HepG2 (cell line): ENCODE measurements around the gene ZFPM1. TPM values are rescaled to one million over a fixed set of nuclear protein-coding genes. Genes with fewer than 3 reads are reported as not detected.
A peak's percentile ranks its signal among the peaks of the same experiment; 100 is the strongest.

Experiments used
- EED ChIP-seq: sonication (generic); formaldehyde crosslinking; IDR thresholded peaks from 2 replicates; pipeline ENCODE4 v1.5.0; 2020; ENCODE audit warnings: mild to moderate bottlenecking, missing genetic modification reagents
- GABPA ChIP-seq, 2 experiments: IDR thresholded peaks; 2 replicates each; pipeline ENCODE4 v1.6.1; 2011 to 2016; ENCODE audit warnings: low read depth in 2 of 2, low read length in 1 of 2, missing biosample characterization in 1 of 2, missing genetic modification characterization in 1 of 2
- HDAC2 ChIP-seq: sonication (generic); formaldehyde crosslinking; IDR thresholded peaks from 2 replicates; pipeline ENCODE4 v1.4.0; 2020; ENCODE audit warnings: missing genetic modification reagents
- HNRNPK ChIP-seq: fragments of 200-400 bp; formaldehyde crosslinking; IDR thresholded peaks from 2 replicates; pipeline ENCODE4 v1.6.1; 2018; ENCODE audit warnings: low read length, low read depth, moderate library complexity, mild to moderate bottlenecking; ENCODE audit not compliant: poor library complexity, severe bottlenecking
- HNRNPLL ChIP-seq: fragments of 200-400 bp; formaldehyde crosslinking; IDR thresholded peaks from 2 replicates; pipeline ENCODE4 v1.6.1; 2017; ENCODE audit warnings: mild to moderate bottlenecking, low read depth, low read length; ENCODE audit not compliant: poor library complexity, severe bottlenecking
- ISX ChIP-seq: sonication (generic); formaldehyde crosslinking; conservative IDR thresholded peaks from 2 replicates; pipeline ENCODE4 v1.5.0; 2020; ENCODE audit warnings: missing genetic modification reagents
- LCORL ChIP-seq, 2 experiments: fragments of 450-650 bp in 1 of 2; sonication (generic) in 1 of 2; formaldehyde crosslinking in 1 of 2; IDR thresholded peaks; 2 replicates each; pipeline versions ENCODE4 v1.5.0 to v1.6.1; 2017 to 2020; ENCODE audit warnings: antibody characterized with exemption in 1 of 2, missing genetic modification reagents in 1 of 2
- PAF1 ChIP-seq: IDR thresholded peaks from 2 replicates; pipeline ENCODE4 v1.6.1; 2016; ENCODE audit warnings: missing genetic modification reagents, missing compliant biosample characterization
- REL ChIP-seq: sonication (generic); formaldehyde crosslinking; conservative IDR thresholded peaks from 2 replicates; pipeline ENCODE4 v1.8.0; 2022; ENCODE audit warnings: mild to moderate bottlenecking, missing genetic modification reagents, moderate library complexity
- SATB2 ChIP-seq: sonication (generic); formaldehyde crosslinking; IDR thresholded peaks from 2 replicates; pipeline ENCODE4 v1.5.0; 2020; ENCODE audit warnings: missing genetic modification reagents
- SIX4 ChIP-seq: sonication (generic); formaldehyde crosslinking; IDR thresholded peaks from 2 replicates; pipeline ENCODE4 v1.4.0; 2020; ENCODE audit warnings: missing genetic modification reagents
- STAG1 ChIP-seq: sonication (generic); formaldehyde crosslinking; IDR thresholded peaks from 2 replicates; pipeline ENCODE4 v1.4.0; 2020; ENCODE audit warnings: missing genetic modification reagents
- TARDBP ChIP-seq: sonication (generic); formaldehyde crosslinking; IDR thresholded peaks from 2 replicates; pipeline ENCODE4 v1.8.0; 2022; ENCODE audit warnings: mild to moderate bottlenecking, missing genetic modification reagents
- ZMYM3 ChIP-seq: sonication (generic); formaldehyde crosslinking; IDR thresholded peaks from 2 replicates; pipeline ENCODE4 v1.5.1; 2020; ENCODE audit warnings: mild to moderate bottlenecking, missing genetic modification reagents
- ZNF282 ChIP-seq: fragments of 450-650 bp; IDR thresholded peaks from 2 replicates; pipeline ENCODE4 v1.6.1; 2018; ENCODE audit not compliant: partially characterized antibody
- ZNF296 ChIP-seq: sonication (generic); formaldehyde crosslinking; conservative IDR thresholded peaks from 2 replicates; pipeline ENCODE4 v1.5.0; 2020; ENCODE audit warnings: mild to moderate bottlenecking, missing genetic modification reagents
- ZNF598 ChIP-seq: sonication (generic); formaldehyde crosslinking; IDR thresholded peaks from 2 replicates; pipeline ENCODE4 v1.5.1; 2020; ENCODE audit warnings: mild to moderate bottlenecking, missing genetic modification reagents, borderline replicate concordance
- ZNF761 ChIP-seq: sonication (generic); formaldehyde crosslinking; conservative IDR thresholded peaks from 2 replicates; pipeline ENCODE4 v1.4.0; 2020; ENCODE audit warnings: mild to moderate bottlenecking, missing genetic modification reagents
- ZNF773 ChIP-seq: sonication (generic); formaldehyde crosslinking; IDR thresholded peaks from 2 replicates; pipeline ENCODE4 v1.4.0; 2020; ENCODE audit warnings: missing genetic modification reagents, borderline replicate concordance
- ZNF878 ChIP-seq: sonication (generic); formaldehyde crosslinking; IDR thresholded peaks from 2 replicates; pipeline ENCODE4 v1.8.1; 2023; ENCODE audit warnings: mild to moderate bottlenecking, missing genetic modification reagents, moderate library complexity
- polyA plus RNA-seq, 8 experiments: library from polyadenylated mRNA; depleted of rRNA in 3 of 8; stranded (reverse) in 7 of 8; unstranded in 1 of 8; fragments of >200 nt; fragmentation: Illumina TruSeq in 4 of 8; extraction: Trizol in 4 of 8; gene quantifications; 2 replicates each; pipeline versions ENCODE4 v1.2.1 to v1.2.3, GENCODE V29; 2011 to 2016; ENCODE audit warnings: low read depth in 4 of 8, missing spikeins in 1 of 8, mixed read lengths in 1 of 8; ENCODE audit not compliant: insufficient read depth in 1 of 8
- total RNA-seq, 5 experiments: library from RNA; depleted of rRNA; stranded (reverse); fragments of >200 nt; fragmentation: Illumina TruSeq; extraction: Trizol; gene quantifications; 2 replicates each; pipeline ENCODE4 v1.2.3, GENCODE V29; 2016; ENCODE audit warnings: low read depth in 1 of 5
- TF ChIP-seq, protein P1 (sequence below): sonication (generic); formaldehyde crosslinking; IDR thresholded peaks from 2 replicates; pipeline ENCODE4 v1.4.0; 2020; ENCODE audit warnings: mild to moderate bottlenecking, missing genetic modification reagents, borderline replicate concordance
- TF ChIP-seq, protein P2 (sequence below): sonication (generic); formaldehyde crosslinking; conservative IDR thresholded peaks from 2 replicates; pipeline ENCODE4 v1.4.0; 2020; ENCODE audit warnings: missing genetic modification reagents
- TF ChIP-seq, protein P3 (sequence below): sonication (generic); formaldehyde crosslinking; IDR thresholded peaks from 2 replicates; pipeline ENCODE4 v1.5.1; 2020; ENCODE audit warnings: mild to moderate bottlenecking, missing genetic modification reagents, borderline replicate concordance

The ZFPM1 gene
- total and polyA plus RNA-seq, 2 of the 13 experiments (the other 11 are each of a cell fraction or from before 2014, with no cell fraction given): 1.3 to 3.8 TPM

DNA sequence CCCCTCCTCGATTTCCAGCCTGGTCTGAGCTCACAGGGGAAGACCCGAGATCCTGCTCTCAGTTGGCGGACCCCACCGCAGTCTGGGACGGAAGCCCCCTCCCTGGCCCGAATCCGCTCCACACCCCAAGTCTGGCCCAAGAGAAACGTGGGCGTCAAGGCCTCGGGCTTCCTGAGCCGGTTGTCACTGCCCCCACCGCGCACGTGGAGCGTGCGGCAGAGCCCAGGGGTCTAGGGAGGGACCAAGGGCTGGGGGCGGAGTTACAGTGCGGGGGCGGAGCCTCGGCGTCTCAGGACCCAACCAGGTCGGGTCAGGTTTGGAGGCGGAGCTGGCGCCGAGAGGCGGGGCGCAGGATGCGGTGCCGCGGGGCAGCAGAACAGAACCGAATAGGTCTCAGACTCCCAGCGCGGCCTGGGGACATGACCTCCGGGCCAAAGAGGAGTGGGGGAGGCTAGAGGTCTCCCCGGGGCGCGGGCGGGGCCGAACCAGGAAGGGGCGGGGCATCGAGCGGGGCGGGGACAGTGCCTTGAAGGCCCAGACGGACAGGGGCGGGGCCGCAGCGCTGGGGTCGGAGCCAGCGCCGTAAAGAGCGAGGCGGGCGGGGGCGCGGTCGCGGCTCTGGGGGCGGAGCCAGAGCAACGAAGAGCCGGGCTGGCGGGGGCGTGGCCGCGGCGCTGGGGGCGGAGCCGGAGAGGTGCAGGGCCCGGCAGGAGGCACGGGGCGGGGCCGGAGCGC, 431 bp upstream of the ZFPM1 start (continued):
- TF ChIP-seq, protein P1, sequence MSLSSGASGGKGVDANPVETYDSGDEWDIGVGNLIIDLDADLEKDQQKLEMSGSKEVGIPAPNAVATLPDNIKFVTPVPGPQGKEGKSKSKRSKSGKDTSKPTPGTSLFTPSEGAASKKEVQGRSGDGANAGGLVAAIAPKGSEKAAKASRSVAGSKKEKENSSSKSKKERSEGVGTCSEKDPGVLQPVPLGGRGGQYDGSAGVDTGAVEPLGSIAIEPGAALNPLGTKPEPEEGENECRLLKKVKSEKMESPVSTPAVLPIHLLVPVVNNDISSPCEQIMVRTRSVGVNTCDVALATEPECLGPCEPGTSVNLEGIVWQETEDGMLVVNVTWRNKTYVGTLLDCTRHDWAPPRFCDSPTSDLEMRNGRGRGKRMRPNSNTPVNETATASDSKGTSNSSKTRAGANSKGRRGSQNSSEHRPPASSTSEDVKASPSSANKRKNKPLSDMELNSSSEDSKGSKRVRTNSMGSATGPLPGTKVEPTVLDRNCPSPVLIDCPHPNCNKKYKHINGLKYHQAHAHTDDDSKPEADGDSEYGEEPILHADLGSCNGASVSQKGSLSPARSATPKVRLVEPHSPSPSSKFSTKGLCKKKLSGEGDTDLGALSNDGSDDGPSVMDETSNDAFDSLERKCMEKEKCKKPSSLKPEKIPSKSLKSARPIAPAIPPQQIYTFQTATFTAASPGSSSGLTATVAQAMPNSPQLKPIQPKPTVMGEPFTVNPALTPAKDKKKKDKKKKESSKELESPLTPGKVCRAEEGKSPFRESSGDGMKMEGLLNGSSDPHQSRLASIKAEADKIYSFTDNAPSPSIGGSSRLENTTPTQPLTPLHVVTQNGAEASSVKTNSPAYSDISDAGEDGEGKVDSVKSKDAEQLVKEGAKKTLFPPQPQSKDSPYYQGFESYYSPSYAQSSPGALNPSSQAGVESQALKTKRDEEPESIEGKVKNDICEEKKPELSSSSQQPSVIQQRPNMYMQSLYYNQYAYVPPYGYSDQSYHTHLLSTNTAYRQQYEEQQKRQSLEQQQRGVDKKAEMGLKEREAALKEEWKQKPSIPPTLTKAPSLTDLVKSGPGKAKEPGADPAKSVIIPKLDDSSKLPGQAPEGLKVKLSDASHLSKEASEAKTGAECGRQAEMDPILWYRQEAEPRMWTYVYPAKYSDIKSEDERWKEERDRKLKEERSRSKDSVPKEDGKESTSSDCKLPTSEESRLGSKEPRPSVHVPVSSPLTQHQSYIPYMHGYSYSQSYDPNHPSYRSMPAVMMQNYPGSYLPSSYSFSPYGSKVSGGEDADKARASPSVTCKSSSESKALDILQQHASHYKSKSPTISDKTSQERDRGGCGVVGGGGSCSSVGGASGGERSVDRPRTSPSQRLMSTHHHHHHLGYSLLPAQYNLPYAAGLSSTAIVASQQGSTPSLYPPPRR (CRISPR knock-in tag): peak; percentile 55; the same call in 1 of the 2 replicates
- TF ChIP-seq ZNF296 (no peak), ZNF282 (no peak), ISX (CRISPR knock-in tag) (0 out of 2 replicates have a peak, but pooled peaks have one; percentile 76), ZNF878 (CRISPR knock-in tag) (no peak), ZNF773 (CRISPR knock-in tag) (no peak), LCORL (IDR thresholded peaks at IDR 0.05) (no peak), LCORL (CRISPR knock-in tag; IDR thresholded peaks at IDR 0.05) (peak; percentile 70), PAF1 (CRISPR knock-in tag) (no peak), TARDBP (CRISPR knock-in tag) (no peak), EED (CRISPR knock-in tag) (peak; percentile 96), SATB2 (CRISPR knock-in tag) (peak; percentile 92; the same call in 1 of the 2 replicates), REL (CRISPR knock-in tag) (peak; percentile 96), ZNF598 (CRISPR knock-in tag) (peak; percentile 99), SIX4 (CRISPR knock-in tag) (0 out of 2 replicates have a peak, but pooled peaks have one; percentile 47), ZNF761 (CRISPR knock-in tag) (peak; percentile 85; the same call in 1 of the 2 replicates), STAG1 (no peak), HDAC2 (CRISPR knock-in tag) (peak; percentile 70), HNRNPLL (peak; percentile 85), ZMYM3 (peak; percentile 43; the same call in 1 of the 2 replicates), GABPA (IDR thresholded peaks at IDR 0.05; ENCODE audit: low read depth, low read length) (no peak), GABPA (CRISPR knock-in tag; IDR thresholded peaks at IDR 0.05; ENCODE audit: low read depth) (no peak), HNRNPK (peak; percentile 74)
- TF ChIP-seq, protein P2, sequence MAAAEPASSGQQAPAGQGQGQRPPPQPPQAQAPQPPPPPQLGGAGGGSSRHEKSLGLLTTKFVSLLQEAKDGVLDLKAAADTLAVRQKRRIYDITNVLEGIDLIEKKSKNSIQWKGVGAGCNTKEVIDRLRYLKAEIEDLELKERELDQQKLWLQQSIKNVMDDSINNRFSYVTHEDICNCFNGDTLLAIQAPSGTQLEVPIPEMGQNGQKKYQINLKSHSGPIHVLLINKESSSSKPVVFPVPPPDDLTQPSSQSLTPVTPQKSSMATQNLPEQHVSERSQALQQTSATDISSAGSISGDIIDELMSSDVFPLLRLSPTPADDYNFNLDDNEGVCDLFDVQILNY (CRISPR knock-in tag): 0 out of 2 replicates have a peak, but pooled peaks have one; percentile 50
- TF ChIP-seq, protein P3, sequence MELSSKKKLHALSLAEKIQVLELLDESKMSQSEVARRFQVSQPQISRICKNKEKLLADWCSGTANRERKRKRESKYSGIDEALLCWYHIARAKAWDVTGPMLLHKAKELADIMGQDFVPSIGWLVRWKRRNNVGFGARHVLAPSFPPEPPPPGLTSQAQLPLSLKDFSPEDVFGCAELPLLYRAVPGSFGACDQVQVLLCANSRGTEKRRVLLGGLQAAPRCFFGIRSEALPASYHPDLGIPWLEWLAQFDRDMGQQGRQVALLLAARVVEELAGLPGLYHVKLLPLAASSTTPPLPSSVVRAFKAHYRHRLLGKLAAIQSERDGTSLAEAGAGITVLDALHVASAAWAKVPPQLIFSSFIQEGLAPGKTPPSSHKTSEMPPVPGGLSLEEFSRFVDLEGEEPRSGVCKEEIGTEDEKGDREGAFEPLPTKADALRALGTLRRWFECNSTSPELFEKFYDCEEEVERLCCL (CRISPR knock-in tag): peak; percentile 41; the same call in 1 of the 2 replicates
